Measurements from ENCODE around the gene CD22. TPM values are rescaled to one million over a fixed set of nuclear protein-coding genes. Genes with fewer than 3 reads are reported as not detected.

The CD22 gene
- total RNA-seq = 0.46 TPM

DNA sequence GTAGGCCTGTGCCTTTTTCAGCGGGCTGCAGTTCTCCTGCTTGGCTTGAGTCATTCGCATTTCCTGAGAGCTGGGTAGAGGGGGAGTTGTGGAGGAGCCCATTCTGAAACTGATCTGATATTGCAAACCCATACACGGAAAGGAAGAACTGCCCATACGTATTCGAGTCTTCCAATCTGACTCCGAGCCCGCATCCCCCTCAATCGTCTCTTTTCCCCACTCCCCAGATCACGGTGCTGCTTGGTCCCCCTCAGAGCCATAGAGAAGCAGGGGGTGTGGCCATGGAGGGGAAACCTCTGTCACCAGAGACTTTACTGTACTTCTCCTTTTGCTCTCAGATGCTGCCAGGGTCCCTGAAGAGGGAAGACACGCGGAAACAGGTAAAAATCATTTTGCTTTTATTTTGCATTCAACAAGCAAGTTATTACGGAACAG lies at the start of gene CD22:
TSS of gene CD22 (plus strand) at position 337 of the 435 bp plus-strand sequence. CDS start 2,854 bp downstream, outside the sequence.

DNA sequence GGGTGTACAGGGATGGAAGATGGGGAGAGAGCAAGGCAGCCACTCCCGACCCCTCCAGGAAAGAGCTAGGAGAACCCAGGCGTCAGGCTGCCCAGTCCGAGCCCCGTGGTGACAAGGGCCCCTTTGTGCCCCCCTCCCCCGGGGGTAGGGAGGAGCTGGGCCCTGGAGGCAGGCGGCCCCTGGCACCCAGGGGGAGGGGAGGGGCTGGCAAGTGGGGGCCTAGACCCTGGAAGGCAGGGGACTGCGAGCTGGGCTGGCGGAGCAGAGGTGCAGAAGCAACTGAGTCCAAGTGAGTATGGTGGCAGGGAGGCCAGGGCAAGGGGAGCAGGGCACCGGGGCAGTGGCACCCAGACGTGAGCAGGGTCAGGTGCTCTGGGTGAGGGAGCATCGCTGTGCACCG lies 37.1 kb upstream of the CD22 start, which contains the start of gene MAG:
TSS of gene MAG (plus strand) at position 246 of the 400 bp plus-strand sequence. CDS start 3,248 bp downstream, outside the sequence.

DNA sequence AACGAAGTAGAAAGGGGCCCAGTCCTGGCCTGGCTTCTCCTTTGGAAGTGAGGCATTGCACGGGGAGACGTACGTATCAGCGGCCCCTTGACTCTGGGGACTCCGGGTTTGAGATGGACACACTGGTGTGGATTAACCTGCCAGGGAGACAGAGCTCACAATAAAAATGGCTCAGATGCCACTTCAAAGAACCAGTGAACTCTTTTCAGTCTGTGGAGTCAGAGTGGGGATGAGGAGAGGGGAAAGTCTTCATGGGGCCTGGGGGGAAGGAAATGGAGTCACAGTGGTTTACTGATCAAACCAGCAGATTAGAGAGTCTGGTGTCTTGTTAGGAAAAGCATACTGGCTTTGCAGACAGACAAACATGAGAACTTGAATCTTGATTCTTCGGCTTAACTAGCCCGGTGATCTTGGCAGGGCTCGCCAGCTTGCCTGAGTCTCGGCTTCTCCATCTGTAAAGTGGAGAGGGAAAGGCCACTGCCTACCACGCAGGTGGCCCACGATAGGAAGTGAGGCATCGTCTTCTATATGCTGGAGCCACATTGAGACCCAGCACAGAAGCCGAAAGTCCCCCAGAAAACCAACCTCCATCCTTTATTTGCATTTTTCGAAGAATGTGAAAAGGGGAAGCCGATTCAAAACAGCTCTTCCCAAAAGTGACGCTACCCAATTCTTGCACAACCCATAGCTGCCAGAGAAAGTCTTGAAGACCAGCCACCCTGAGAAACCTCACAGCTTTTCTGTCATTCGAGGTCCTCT lies 18.4 kb downstream of the CD22 start, which contains the start of gene FFAR1:
TSS of gene FFAR1 (plus strand) at position 732 of the 759 bp plus-strand sequence. CDS start 3,650 bp downstream, outside the sequence.

DNA sequence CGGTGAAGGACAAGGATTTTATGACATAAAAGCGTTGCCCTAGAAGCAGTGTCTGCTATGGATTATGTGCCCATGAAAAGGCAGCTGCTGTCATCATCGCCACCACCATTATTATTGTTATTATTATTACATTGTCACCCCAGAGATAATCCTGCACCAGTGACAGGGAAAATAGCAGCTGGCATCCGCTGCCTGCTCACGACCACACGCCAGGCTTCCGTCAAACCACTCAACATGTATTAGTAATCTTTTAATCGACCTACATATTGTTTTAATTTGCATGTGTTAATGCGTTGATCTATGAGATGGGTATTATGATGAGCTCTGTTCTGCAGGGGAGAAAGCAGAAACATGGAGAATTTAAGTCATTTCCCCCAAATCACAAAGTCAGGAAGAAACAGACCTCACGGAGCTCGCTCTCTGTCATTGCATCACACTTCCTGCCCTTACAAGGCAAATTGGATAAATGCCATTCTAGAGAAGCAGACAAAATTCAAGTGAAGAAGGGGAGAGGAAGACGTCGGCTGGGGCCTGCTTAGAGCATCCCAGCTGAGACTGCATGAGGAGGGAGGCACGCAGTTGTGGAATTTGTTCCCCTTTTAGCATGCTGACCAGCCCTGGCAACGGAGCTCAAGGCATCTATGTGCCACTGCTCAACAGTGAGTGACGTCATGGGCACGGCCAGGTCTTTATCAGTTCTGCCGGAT lies 29.0 kb downstream of the CD22 start, which contains the start of gene FFAR3:
TSS of gene FFAR3 (plus strand) at position 594 of the 707 bp plus-strand sequence. CDS start 431 bp downstream, outside the sequence.

DNA sequence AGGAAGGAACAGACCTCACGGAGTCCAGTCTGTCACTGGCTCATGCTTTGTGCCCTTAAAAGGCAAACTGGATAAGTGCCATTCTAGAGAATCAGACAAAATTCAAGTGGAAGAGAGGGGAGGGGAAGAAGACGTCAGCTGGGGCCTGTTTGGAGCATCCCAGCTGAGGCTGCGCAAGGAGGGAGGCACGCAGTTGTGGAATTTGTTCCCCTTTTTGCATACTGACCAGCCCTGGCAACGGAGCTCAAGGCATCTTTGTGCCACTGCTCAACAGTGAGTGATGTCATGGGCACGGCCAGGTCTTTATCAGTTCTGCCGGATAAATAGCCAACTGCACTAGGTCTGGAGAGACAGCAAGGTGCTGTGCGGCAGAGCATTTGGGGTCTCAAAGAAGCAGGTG lies 41.7 kb downstream of the CD22 start, which contains the start of gene GPR42:
TSS of gene GPR42 (plus strand) at position 347 of the 400 bp plus-strand sequence. CDS start 292 bp downstream, outside the sequence.

Other genes with a start within 250 kb of the CD22 start
- not detected for gene FXYD3, start 213.4 kb upstream of the CD22 start, total RNA-seq
- 15.0 TPM for gene LGI4, start 194.1 kb upstream of the CD22 start, total RNA-seq
- gene FXYD1, start 190.4 kb upstream of the CD22 start, total RNA-seq = 3.2 TPM
- 22.1 TPM for gene FXYD7, start 185.9 kb upstream of the CD22 start, total RNA-seq
- 0.46 TPM for gene FXYD5, start 174.5 kb upstream of the CD22 start, total RNA-seq
- not detected for gene FAM187B, start 100.4 kb upstream of the CD22 start, total RNA-seq
- gene LSR, start 80.2 kb upstream of the CD22 start, total RNA-seq = 2.5 TPM
- 44.5 TPM for gene USF2, start 60.2 kb upstream of the CD22 start, total RNA-seq
- not detected for gene HAMP, start 46.7 kb upstream of the CD22 start, total RNA-seq
- gene MAG, start 37.0 kb upstream of the CD22 start, total RNA-seq = 1.2 TPM
- not detected for gene FFAR1, start 18.7 kb downstream of the CD22 start, total RNA-seq
- 0.23 TPM for gene FFAR3, start 29.3 kb downstream of the CD22 start, total RNA-seq
- gene GPR42, start 41.9 kb downstream of the CD22 start, total RNA-seq = not detected
- 0.23 TPM for gene FFAR2, start 119.1 kb downstream of the CD22 start, total RNA-seq
- not detected for gene KRTDAP, start 161.3 kb downstream of the CD22 start, total RNA-seq
- 15.5 TPM for gene DMKN, start 184.5 kb downstream of the CD22 start, total RNA-seq
- not detected for gene SBSN, start 199.1 kb downstream of the CD22 start, total RNA-seq
- gene GAPDHS, start 204.3 kb downstream of the CD22 start, total RNA-seq = not detected
- gene TMEM147, start 216.4 kb downstream of the CD22 start, total RNA-seq = 61.1 TPM
- gene ATP4A, start 234.5 kb downstream of the CD22 start, total RNA-seq = not detected